Cardiac atrium fibroblast (primary cell): Measurements from ENCODE around the gene GCK. TPM values are rescaled to one million over a fixed set of nuclear protein-coding genes. Genes with fewer than 3 reads are reported as not detected.

Experiments
- total RNA-seq: library from RNA; depleted of rRNA; stranded (reverse); fragments of >200 nt; gene quantifications from 2 replicates; pipeline ENCODE4 v1.2.3, GENCODE V29; 2015

The GCK gene
- 0.81 TPM in 1 of 2 replicates, not detected in the other for total RNA-seq

DNA sequence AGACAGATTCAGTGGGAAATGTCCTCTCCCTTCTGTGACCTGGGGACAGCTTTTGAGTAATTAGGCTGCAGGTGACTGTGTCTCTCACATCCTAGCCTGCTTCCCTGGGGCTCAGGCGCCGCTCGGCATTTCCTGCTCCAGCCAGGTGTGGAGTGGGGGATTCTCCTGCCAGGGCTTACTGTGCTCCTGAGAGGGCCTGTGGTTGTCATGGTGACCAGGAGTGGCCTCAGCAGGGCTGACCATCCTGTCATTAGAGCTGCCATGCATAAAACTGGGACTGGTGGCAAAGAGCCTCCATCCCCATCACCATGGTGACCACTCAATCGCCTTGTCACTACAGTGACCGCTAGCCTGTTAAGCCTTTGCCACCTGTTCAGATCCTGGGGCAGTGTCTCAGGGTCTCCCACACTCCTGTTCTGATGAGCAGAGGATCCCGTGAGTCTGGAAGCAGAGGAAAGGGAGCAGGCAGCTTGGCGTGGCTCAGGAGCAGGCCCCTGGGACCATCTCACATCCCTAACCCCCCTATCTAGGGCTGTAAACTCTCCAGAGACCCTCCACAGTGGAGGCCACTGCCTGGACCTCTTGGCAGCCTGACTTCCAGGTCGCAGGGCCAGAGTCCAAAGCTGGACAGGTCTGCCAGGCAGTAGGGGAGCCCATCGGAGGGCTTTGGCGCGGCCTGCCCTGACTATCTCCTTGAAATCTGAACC is at the start of gene GCK:
TSS of gene GCK (minus strand) at position 154 of the 707 bp plus-strand sequence. CDS start 486 bp downstream, outside the sequence.

DNA sequence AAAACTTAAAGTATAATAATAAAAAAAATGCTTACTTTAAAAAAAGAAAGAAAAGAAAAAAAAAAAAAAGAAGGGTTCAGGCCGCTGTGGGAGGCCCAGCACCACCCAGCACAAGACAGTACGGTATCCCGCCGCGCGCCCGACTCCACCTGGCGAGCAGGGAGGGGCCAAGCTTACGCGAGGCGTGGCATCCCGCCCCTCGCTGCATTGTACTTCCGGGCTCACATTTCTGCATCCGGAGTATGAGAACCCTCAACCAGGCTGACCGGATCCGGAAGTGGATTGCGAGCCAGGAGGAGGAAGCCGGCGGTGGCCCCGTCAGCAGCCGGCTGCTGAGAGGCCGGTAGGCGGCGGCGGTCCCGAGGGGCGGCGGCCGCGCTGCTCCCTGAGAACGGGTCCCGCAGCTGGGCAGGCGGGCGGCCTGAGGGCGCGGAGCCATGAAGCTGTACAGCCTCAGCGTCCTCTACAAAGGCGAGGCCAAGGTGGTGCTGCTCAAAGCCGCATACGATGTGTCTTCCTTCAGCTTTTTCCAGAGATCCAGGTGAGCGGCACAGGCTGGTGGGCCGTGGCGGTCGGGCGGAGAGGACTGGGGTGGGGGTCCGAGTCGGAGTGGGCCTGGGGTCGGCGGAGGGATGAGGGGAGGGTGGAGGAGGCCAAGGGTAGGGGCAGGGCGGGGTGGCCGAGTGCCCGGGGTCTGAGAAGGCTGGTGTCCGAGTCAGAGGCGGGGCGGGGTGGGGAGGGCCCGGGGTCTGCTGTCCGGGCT is 11.6 kb upstream of the GCK start, which contains the start of gene YKT6:
TSS of gene YKT6 (plus strand) at position 280 of the 763 bp plus-strand sequence. CDS start at position 438, 158 bp downstream.

DNA sequence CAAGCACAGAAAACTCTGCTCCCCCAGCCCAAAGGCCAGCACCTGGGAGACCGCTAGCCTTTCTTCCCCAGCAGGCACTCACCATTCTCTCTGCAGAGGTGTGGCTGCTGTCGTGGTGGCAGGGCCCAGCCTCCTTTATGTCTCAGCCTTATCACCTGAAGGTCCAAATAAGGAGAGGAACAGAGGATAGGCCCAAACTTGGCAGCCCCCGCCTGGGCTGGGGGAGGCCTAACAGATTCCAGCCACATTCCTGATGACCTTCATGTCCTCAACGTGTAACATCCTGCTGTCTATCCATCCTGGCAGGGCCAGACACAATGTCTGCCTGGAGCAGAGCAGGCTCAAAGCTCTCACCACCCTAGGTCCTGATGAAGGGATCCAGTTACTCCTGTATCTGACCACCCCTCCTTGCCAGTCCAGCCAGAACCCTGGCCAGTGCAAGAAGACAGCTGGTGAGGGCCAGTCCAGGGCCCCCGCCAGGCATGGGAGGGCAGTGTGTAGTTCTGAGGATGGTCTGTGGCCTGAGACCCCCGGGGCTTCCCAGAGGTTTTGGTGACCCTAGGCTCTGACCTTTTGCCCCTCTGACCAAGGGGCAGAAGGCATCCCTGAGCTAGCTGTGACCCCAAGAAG is 47.9 kb downstream of the GCK start, which contains the start of gene MYL7:
TSS of gene MYL7 (minus strand) at position 112 of the 630 bp plus-strand sequence. CDS start at position 85, 27 bp downstream.

DNA sequence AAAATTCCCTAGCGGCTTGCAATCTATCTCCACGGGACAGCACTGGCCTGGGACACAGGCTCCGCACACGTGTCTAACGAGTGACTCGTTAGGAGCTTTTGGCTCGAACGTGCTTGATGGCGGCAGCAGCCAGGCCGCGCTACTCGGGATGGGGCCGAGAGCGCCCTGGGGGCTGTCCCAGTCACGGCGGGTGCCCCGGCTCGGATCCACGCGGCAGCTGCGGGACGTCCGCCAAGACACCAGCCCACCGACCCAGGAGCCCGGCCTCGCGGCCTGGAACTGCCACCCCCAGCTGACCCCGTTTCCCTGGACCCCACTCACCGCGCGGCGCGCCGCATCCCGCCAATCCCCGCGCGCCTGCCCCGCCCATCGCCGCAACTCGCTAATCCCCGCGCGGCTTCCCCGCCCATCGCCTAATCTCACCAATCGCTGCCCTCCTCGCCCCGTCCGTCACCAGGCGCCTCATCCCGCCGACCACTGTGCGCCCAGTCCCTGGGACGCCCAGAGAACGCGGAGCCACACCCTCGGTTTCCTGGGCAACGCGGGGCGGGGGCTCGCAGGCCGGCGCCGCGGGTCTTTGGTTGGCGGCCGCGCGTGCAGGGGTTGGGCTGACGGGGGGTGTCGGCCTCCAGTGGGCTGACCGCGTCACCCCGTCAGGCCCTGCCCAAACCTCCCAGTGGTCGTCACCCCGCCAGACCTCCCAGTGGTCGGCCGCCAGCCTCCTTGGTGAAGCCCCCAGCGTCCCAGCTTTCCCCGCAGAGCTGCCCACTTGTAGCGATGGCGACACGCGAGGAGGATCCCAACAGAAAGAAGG is 65.8 kb downstream of the GCK start, which contains the start of gene POLD2:
TSS of gene POLD2 (minus strand) at position 359 of the 814 bp plus-strand sequence. CDS start 1,495 bp downstream, outside the sequence.

DNA sequence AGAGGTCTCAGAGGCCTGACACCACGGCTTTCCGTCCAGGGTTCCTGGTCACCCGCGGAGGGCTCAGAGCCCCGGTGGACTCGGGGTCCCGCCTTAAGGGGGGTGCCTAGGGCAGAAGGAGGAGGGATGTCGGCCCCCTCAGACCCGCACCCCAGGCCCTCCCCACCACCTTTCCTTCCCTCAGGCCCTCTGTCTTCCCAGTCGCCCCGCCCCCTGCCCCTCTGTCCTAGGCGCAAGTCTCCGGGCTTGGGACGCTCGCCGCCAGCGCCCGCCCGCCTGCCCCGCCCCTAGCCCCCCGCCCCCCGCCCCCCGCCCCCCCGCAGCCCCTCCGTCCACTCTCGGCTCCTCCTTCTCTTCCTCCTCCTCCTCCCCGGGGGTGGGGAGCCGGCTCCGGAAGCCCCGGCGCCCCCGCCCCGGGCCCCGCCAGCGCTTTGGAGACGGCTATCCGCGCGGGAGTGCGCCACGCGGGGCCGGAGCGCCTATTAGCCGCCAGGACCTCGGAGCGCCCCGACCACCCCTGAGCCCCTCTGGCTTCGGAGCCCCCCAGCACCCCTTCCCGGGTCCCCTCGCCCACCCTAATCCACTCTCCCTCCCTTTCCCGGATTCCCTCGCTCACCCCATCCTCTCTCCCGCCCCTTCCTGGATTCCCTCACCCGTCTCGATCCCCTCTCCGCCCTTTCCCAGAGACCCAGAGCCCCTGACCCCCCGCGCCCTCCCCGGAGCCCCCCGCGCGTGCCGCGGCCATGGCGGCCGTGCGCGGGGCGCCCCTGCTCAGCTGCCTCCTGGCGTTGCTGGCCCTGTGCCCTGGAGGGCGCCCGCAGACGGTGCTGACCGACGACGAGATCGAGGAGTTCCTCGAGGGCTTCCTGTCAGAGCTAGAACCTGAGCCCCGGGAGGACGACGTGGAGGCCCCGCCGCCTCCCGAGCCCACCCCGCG is 85.0 kb downstream of the GCK start, which contains the start of gene AEBP1:
TSS of gene AEBP1 (plus strand) at position 423 of the 937 bp plus-strand sequence. CDS start at position 744, 321 bp downstream.

Other genes starting within 250 kb of the GCK start
- not detected in 2 replicates for gene SPDYE1, start 191.5 kb downstream of the GCK start, total RNA-seq
- 141 and 154 TPM in 2 replicates for gene DBNL, start 144.7 kb downstream of the GCK start, total RNA-seq
- gene PGAM2, start 123.9 kb downstream of the GCK start, total RNA-seq, result 1.3 TPM in 1 of 2 replicates, not detected in the other
- 15.9 and 18.8 TPM in 2 replicates for gene POLM, start 106.9 kb downstream of the GCK start, total RNA-seq
- 28.5 and 75.8 TPM in 2 replicates for gene AEBP1, start 85.1 kb downstream of the GCK start, total RNA-seq
- 69.1 and 105 TPM in 2 replicates for gene POLD2, start 65.9 kb downstream of the GCK start, total RNA-seq
- not detected in 2 replicates for gene MYL7, start 48.1 kb downstream of the GCK start, total RNA-seq
- gene YKT6, start 11.5 kb upstream of the GCK start, total RNA-seq, result 100 and 109 TPM in 2 replicates
- 0.36 and 0.97 TPM in 2 replicates for gene CAMK2B, start 136.2 kb upstream of the GCK start, total RNA-seq